Natural killer cell (primary cell): Measurements from ENCODE around the gene OR10A2. TPM values are rescaled to one million over a fixed set of nuclear protein-coding genes. Genes with fewer than 3 reads are reported as not detected.
A peak's percentile ranks its signal among the peaks of the same experiment; 100 is the strongest.
"Not testable (repeated sequence)": the region's sequence is repeated elsewhere in the genome, so short reads cannot be mapped to it uniquely, and the experiment has no call there.

Source experiments
- ATAC-seq, 3 donors: fragments of 150-1000 bp in 2 of 3; fragments of 200-7000 bp in 1 of 3; cut with Tn5 transposase; 1 replicate in 1 of 3; 2 replicates in 2 of 3; pipeline ENCODE4 v1.10.0; 2021; ENCODE audit warnings: mild to moderate bottlenecking in 2 of 3, moderate library complexity in 2 of 3
- DNase-seq, 2 donors: peaks; one replicate each; pipeline versions ENCODE4 v3.0.0 to v3.0.0-alpha.2; 2013 to 2021; ENCODE audit warnings: mixed read lengths in 1 of 2
- H3K27ac ChIP-seq: one replicate; pipeline ENCODE4 v1.5.1; 2013; ENCODE audit warnings: mild to moderate bottlenecking, low read length
- H3K27me3 ChIP-seq: one replicate; pipeline ENCODE4 v1.6.1; 2013; ENCODE audit warnings: low read length; ENCODE audit not compliant: control insufficient read depth, insufficient read depth
- H3K36me3 ChIP-seq: one replicate; pipeline ENCODE4 v1.6.1; 2013; ENCODE audit warnings: low read length; ENCODE audit not compliant: control insufficient read depth, insufficient read depth
- H3K4me1 ChIP-seq: one replicate; pipeline ENCODE4 v1.6.1; 2013; ENCODE audit warnings: low read length; ENCODE audit not compliant: control insufficient read depth, insufficient read depth
- H3K4me3 ChIP-seq: one replicate; pipeline ENCODE4 v1.5.1; 2013; ENCODE audit warnings: low read length
- H3K9me3 ChIP-seq: one replicate; pipeline ENCODE4 v1.6.1; 2013; ENCODE audit warnings: low read length; ENCODE audit not compliant: control insufficient read depth, insufficient read depth
- H3K27ac Mint-ChIP-seq, 2 donors: one replicate each; pipeline ENCODE4 v1.8.0; 2022; ENCODE audit warnings: mild to moderate bottlenecking in 2 of 2, mixed read lengths in 2 of 2, moderate library complexity in 1 of 2
- H3K27me3 Mint-ChIP-seq, 2 donors: one replicate each; pipeline ENCODE4 v1.8.0; 2022; ENCODE audit warnings: low read depth in 2 of 2, mixed read lengths in 2 of 2
- H3K36me3 Mint-ChIP-seq: one replicate; pipeline ENCODE4 v1.8.0; 2022; ENCODE audit warnings: mixed read lengths
- H3K4me1 Mint-ChIP-seq, 2 donors: one replicate each; pipeline ENCODE4 v1.8.0; 2022; ENCODE audit warnings: mixed read lengths in 2 of 2
- H3K4me3 Mint-ChIP-seq: one replicate; pipeline ENCODE4 v1.8.0; 2022; ENCODE audit warnings: mild to moderate bottlenecking, moderate library complexity, mixed read lengths
- H3K9me3 Mint-ChIP-seq, 2 donors: one replicate each; pipeline ENCODE4 v1.8.0; 2022; ENCODE audit warnings: mixed read lengths in 2 of 2
- WGBS: methylation state at CpG from one replicate; pipeline ENCODE4 v1.1.7; 2013; ENCODE audit warnings: missing lambda C conversion rate; ENCODE audit not compliant: insufficient coverage; 5-methylcytosine and 5-hydroxymethylcytosine counted together
- intact Hi-C: fragments of 100-400 bp; cut with micrococcal nuclease; formaldehyde crosslinking; loops from one replicate; pipeline ENCODE4 v1.14.2; 2022
- total RNA-seq, 4 donors: library from RNA; stranded (reverse); fragments of 120-200 nt in 1 of 4; gene quantifications; one replicate each; pipeline versions ENCODE4 v1.2.3 to v1.2.4, GENCODE V29; 2013 to 2022
- TF ChIP-seq, protein P1 (sequence below): fragments of 200-600 bp; IDR thresholded peaks from one replicate; pipeline ENCODE4 v1.8.0; 2022; ENCODE audit warnings: antibody characterized with exemption

OR10A2 gene
- total RNA-seq, 3 donors from 2014 or later (not counting 1 experiment from before 2014, with no cell fraction given) = 0.05 TPM; not detected in 2

GRCh38 chr11:6895010-6895409 lies 32.2 kb downstream of the OR10A2 start:
- Mint-ChIP-seq H3K36me3 (no peaks in the 10 kb centered on the region), H3K4me1 (peaks cover 0 to 7% of the 10 kb centered on the region in 2 donors), H3K4me3 (no peak overlapping the region), H3K9me3 (no peaks in the 10 kb centered on the region), H3K27me3 (peaks cover 12 to 21% of the 10 kb centered on the region in 2 donors), H3K27ac (no peak overlapping the region)
- H3K4me1 ChIP-seq = no peaks in the 10 kb centered on the region
- H3K27me3 ChIP-seq = peaks cover 2% of the 10 kb centered on the region
- no peaks in the 10 kb centered on the region for H3K9me3 ChIP-seq
- intact Hi-C loops = no loop called here
- ATAC-seq = peak in 1 of 3 donors; percentile 26
- TF ChIP-seq, protein P1, sequence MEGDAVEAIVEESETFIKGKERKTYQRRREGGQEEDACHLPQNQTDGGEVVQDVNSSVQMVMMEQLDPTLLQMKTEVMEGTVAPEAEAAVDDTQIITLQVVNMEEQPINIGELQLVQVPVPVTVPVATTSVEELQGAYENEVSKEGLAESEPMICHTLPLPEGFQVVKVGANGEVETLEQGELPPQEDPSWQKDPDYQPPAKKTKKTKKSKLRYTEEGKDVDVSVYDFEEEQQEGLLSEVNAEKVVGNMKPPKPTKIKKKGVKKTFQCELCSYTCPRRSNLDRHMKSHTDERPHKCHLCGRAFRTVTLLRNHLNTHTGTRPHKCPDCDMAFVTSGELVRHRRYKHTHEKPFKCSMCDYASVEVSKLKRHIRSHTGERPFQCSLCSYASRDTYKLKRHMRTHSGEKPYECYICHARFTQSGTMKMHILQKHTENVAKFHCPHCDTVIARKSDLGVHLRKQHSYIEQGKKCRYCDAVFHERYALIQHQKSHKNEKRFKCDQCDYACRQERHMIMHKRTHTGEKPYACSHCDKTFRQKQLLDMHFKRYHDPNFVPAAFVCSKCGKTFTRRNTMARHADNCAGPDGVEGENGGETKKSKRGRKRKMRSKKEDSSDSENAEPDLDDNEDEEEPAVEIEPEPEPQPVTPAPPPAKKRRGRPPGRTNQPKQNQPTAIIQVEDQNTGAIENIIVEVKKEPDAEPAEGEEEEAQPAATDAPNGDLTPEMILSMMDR = no peak
- no peaks in the 10 kb centered on the region for H3K36me3 ChIP-seq
- DNase-seq = no peak
- H3K4me3 ChIP-seq = no peak overlapping the region
- H3K27ac ChIP-seq = no peak overlapping the region

DNA sequence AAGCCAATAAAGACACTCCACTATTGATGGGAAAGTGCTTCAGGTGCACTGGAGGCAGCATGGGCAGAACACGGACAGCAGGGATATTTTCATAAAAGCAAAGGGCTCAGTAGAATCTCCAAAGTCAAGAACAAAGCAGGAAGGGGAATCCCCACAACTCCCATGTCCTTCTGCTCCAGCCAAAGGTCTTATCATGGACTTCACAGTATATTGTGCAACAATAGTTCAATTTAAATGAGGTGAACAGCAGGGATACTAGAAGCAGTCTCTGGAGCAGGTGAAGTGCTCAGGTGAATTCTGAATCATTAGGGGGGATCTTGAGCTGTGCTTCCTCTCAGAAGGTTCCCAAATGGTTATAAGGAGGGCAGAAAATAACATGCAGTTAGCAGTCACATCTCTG lies 36.1 kb downstream of the OR10A2 start:
- Mint-ChIP-seq H3K4me1 (peaks cover 0 to 7% of the 10 kb centered on the region in 2 donors), H3K27me3 (peaks cover 11 to 25% of the 10 kb centered on the region in 2 donors), H3K36me3 (no peaks in the 10 kb centered on the region), H3K27ac (no peak overlapping the region), H3K4me3 (no peak overlapping the region), H3K9me3 (no peaks in the 10 kb centered on the region)
- no peak for ATAC-seq
- Histone ChIP-seq H3K27me3 (no peaks in the 10 kb centered on the region), H3K4me3 (no peak overlapping the region), H3K4me1 (no peaks in the 10 kb centered on the region), H3K27ac (no peak overlapping the region), H3K9me3 (no peaks in the 10 kb centered on the region), H3K36me3 (no peaks in the 10 kb centered on the region)
- TF ChIP-seq, protein P1 = no peak
- intact Hi-C loops = no loop called here
- 100% methylated on average over 1 of the region's 1 CpG for WGBS
- DNase-seq = no peak

DNA sequence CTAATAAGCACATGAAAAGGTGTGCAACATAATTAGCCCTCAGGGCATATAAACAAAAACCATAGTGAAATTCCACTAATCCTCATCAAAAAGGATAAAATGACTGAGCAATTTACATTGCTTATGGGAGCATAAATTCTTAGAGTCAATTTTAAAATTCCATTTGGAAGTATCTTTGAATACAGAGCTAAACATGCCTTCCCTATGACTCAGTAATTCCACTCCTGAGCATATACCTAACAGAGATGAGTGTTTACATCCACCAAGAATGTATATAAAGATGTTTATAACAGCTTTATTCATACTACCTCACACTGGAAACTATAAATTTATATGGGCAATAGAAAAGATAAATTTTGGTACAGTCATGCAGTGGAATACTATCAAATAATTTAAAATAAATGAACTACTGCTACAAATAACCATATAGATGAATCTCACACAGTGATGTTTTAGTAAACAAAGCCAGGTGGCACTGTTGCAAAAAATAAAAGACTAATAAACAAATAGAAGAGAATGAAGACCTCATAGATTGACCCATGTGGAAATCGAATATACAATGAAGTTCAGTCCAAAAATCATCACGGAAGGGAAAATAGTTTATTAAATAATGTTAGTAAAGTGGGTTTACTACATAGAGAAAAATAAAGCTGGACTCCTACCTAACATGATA lies 37.6 kb downstream of the OR10A2 start:
- H3K4me1 Mint-ChIP-seq = peaks cover 0 to under 1% of the 10 kb centered on the region in 2 donors

GRCh38 chr11:6904804-6905203 lies 41.9 kb downstream of the OR10A2 start:
- H3K4me3 Mint-ChIP-seq = not testable (repeated sequence)

More for the DNA sequence above, 37.6 kb downstream of the OR10A2 start:
- no peak overlapping the region for H3K27ac Mint-ChIP-seq
- 81% methylated on average over 2 of the region's 2 CpGs for WGBS
- TF ChIP-seq, protein P1 = no peak
- no peaks in the 10 kb centered on the region for H3K9me3 Mint-ChIP-seq
- H3K9me3 ChIP-seq = no peaks in the 10 kb centered on the region
- no peak overlapping the region for H3K27ac ChIP-seq
- no peaks in the 10 kb centered on the region for H3K36me3 Mint-ChIP-seq
- no peak overlapping the region for H3K4me3 ChIP-seq
- no peak for ATAC-seq
- H3K27me3 ChIP-seq = no peaks in the 10 kb centered on the region
- no peak overlapping the region for H3K4me3 Mint-ChIP-seq
- H3K36me3 ChIP-seq = no peaks in the 10 kb centered on the region
- no peaks in the 10 kb centered on the region for H3K4me1 ChIP-seq
- peaks cover 12 to 19% of the 10 kb centered on the region in 2 donors for H3K27me3 Mint-ChIP-seq
- intact Hi-C loops = no loop called here
- no peak for DNase-seq

More at GRCh38 chr11:6904804-6905203, 41.9 kb downstream of the OR10A2 start:
- H3K9me3 Mint-ChIP-seq, H3K27ac ChIP-seq, intact Hi-C loops, H3K27ac Mint-ChIP-seq, H3K9me3 ChIP-seq, ATAC-seq, H3K36me3 Mint-ChIP-seq, DNase-seq, H3K4me1 ChIP-seq, H3K36me3 ChIP-seq, H3K4me3 ChIP-seq, H3K4me1 Mint-ChIP-seq, H3K27me3 ChIP-seq: not testable (repeated sequence)
- 82% methylated on average over 13 of the region's 13 CpGs for WGBS
- peaks cover 7 to 11% of the 10 kb centered on the region in 2 donors for H3K27me3 Mint-ChIP-seq
